ENCODE data around the gene IAPP.

GRCh38 chr12:21341769-21342168, 30.9 kb upstream of the IAPP start:
- TF ChIP-seq, protein P1, sequence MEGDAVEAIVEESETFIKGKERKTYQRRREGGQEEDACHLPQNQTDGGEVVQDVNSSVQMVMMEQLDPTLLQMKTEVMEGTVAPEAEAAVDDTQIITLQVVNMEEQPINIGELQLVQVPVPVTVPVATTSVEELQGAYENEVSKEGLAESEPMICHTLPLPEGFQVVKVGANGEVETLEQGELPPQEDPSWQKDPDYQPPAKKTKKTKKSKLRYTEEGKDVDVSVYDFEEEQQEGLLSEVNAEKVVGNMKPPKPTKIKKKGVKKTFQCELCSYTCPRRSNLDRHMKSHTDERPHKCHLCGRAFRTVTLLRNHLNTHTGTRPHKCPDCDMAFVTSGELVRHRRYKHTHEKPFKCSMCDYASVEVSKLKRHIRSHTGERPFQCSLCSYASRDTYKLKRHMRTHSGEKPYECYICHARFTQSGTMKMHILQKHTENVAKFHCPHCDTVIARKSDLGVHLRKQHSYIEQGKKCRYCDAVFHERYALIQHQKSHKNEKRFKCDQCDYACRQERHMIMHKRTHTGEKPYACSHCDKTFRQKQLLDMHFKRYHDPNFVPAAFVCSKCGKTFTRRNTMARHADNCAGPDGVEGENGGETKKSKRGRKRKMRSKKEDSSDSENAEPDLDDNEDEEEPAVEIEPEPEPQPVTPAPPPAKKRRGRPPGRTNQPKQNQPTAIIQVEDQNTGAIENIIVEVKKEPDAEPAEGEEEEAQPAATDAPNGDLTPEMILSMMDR (IDR thresholded peaks at IDR 0.05) = no peak
- TF ChIP-seq POLR2A (IDR thresholded peaks at IDR 0.05) = no peak

All from adrenal gland (tissue), 5 donors.